ENCODE measurements around the gene TCP11L2.

DNA sequence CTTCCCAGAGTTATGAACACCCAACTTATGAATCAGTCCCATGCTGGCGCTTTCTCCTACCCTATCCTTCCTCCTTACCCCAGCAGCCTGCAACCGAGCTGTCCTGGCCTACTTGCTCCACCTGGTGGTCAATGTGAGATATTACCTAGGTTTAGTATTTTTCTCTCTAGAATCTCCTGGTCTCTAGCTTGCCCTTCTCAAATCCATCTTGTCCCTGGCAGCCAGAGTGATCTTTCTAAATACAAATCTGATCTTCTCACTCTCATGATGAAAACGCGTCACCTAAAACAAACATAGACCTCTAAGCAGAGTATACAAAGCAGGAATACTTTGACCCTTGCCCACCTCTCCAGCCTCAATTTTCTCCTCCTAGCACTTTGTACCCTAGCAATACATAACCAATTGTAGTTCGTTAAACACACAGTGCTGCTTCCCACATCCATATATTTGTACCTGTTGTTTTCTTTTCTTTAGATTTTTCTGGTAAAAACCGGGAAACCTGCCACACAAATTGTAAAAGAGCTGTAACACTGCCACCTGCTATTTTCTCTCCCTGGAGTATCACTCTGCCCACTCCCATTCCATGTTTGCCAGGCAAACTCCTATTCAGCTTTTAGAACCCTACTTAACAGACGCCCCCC lies 20.0 kb upstream of the TCP11L2 start:
- TF ChIP-seq, protein P1, sequence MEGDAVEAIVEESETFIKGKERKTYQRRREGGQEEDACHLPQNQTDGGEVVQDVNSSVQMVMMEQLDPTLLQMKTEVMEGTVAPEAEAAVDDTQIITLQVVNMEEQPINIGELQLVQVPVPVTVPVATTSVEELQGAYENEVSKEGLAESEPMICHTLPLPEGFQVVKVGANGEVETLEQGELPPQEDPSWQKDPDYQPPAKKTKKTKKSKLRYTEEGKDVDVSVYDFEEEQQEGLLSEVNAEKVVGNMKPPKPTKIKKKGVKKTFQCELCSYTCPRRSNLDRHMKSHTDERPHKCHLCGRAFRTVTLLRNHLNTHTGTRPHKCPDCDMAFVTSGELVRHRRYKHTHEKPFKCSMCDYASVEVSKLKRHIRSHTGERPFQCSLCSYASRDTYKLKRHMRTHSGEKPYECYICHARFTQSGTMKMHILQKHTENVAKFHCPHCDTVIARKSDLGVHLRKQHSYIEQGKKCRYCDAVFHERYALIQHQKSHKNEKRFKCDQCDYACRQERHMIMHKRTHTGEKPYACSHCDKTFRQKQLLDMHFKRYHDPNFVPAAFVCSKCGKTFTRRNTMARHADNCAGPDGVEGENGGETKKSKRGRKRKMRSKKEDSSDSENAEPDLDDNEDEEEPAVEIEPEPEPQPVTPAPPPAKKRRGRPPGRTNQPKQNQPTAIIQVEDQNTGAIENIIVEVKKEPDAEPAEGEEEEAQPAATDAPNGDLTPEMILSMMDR (IDR thresholded peaks at IDR 0.05; ENCODE audit: insufficient read depth, low read length) = peak; percentile 47
- no peak for TF ChIP-seq POLR2AphosphoS5 (IDR thresholded peaks at IDR 0.05; ENCODE audit: low read depth)
- TF ChIP-seq, protein P2, sequence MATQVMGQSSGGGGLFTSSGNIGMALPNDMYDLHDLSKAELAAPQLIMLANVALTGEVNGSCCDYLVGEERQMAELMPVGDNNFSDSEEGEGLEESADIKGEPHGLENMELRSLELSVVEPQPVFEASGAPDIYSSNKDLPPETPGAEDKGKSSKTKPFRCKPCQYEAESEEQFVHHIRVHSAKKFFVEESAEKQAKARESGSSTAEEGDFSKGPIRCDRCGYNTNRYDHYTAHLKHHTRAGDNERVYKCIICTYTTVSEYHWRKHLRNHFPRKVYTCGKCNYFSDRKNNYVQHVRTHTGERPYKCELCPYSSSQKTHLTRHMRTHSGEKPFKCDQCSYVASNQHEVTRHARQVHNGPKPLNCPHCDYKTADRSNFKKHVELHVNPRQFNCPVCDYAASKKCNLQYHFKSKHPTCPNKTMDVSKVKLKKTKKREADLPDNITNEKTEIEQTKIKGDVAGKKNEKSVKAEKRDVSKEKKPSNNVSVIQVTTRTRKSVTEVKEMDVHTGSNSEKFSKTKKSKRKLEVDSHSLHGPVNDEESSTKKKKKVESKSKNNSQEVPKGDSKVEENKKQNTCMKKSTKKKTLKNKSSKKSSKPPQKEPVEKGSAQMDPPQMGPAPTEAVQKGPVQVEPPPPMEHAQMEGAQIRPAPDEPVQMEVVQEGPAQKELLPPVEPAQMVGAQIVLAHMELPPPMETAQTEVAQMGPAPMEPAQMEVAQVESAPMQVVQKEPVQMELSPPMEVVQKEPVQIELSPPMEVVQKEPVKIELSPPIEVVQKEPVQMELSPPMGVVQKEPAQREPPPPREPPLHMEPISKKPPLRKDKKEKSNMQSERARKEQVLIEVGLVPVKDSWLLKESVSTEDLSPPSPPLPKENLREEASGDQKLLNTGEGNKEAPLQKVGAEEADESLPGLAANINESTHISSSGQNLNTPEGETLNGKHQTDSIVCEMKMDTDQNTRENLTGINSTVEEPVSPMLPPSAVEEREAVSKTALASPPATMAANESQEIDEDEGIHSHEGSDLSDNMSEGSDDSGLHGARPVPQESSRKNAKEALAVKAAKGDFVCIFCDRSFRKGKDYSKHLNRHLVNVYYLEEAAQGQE (IDR thresholded peaks at IDR 0.05; ENCODE audit: insufficient replicate concordance, low read depth) = no peak
- TF ChIP-seq GABPA (IDR thresholded peaks at IDR 0.05; ENCODE audit: low read depth) = no peak

All from HL-60 (cell line).